HCT116 (cell line): ENCODE data around the gene EVI5L. TPM values are rescaled to one million over a fixed set of nuclear protein-coding genes. Genes with fewer than 3 reads are reported as not detected.

Experiments used
- ATAC-seq: fragments of 200-7000 bp; cut with Tn5 transposase; 2 replicates; pipeline ENCODE4 v1.9.1; 2020; ENCODE audit warnings: mild to moderate bottlenecking, moderate library complexity
- BruUV-seq: library from RNA; stranded (reverse); fragments of 400-500 nt; replicated peaks from 2 replicates; lab custom pipeline; 2021; lab: Mats Ljungman, UMichigan
- CTCF ChIA-PET: fragments of 300-600 bp; sonication (Branson Sonifier 250); formaldehyde crosslinking; loops from one replicate; lab custom pipeline; 2021; ENCODE audit warnings: antibody characterized with exemption; lab: Charles Lee
- POLR2A ChIA-PET: fragments of 300-600, 350-600 bp; sonication (Branson Sonifier 250); formaldehyde crosslinking; loops from one replicate; lab custom pipeline; 2021; ENCODE audit warnings: antibody characterized with exemption; lab: Charles Lee
- RAD21 ChIA-PET, 2 experiments: fragments of 300-600 bp; sonication (Branson Sonifier 250); formaldehyde crosslinking; loops; one replicate each; lab custom pipeline; 2023; ENCODE audit warnings: low total read pairs in 2 of 2; ENCODE audit not compliant: uncharacterized antibody in 2 of 2, unreplicated experiment in 2 of 2, low non-redundant PET in 1 of 2; lab: Charles Lee
- DNase-seq: peaks from one replicate; pipeline ENCODE4 v3.0.0-alpha.2; 2010; ENCODE audit warnings: low read depth, low spot score
- H2AFZ ChIP-seq: fragments of 200-600 bp; shearing (Covaris generic), sonication (generic); 2 replicates; pipeline ENCODE4 v1.6.1; 2017; ENCODE audit warnings: low read depth, mixed run types, mixed read lengths, antibody characterized with exemption, low read length; ENCODE audit not compliant: poor library complexity, severe bottlenecking
- H3K27ac ChIP-seq: 2 replicates; pipeline ENCODE4 v1.5.1; 2012; ENCODE audit warnings: low read depth, low read length
- H3K27me3 ChIP-seq: fragments of 200-600 bp; sonication (generic); 2 replicates; pipeline ENCODE4 v1.6.1; 2016; ENCODE audit warnings: mixed run types, low read length, mixed read lengths; ENCODE audit not compliant: insufficient read depth
- H3K36me3 ChIP-seq, 2 experiments: fragments of 200-500 bp in 1 of 2; fragments of 200-600 bp in 1 of 2; sonication (Bioruptor generic) in 1 of 2; sonication (generic) in 1 of 2; 2 replicates each; pipeline versions ENCODE4 v1.5.1 to v1.6.1; 2014 to 2016; ENCODE audit warnings: low read length in 2 of 2, inconsistent platforms in 1 of 2, mixed read lengths in 1 of 2, mixed run types in 1 of 2; ENCODE audit not compliant: insufficient read depth in 2 of 2, control insufficient read depth in 1 of 2
- H3K4me1 ChIP-seq, 2 experiments: fragments of 200-600 bp in 1 of 2; sonication (generic) in 1 of 2; 2 replicates each; pipeline versions ENCODE4 v1.5.1 to v1.6.1; 2012 to 2017; ENCODE audit warnings: low read length in 2 of 2, inconsistent platforms in 1 of 2, mild to moderate bottlenecking in 1 of 2, mixed read lengths in 1 of 2, mixed run types in 1 of 2, moderate library complexity in 1 of 2; ENCODE audit not compliant: insufficient read depth in 2 of 2, control insufficient read depth in 1 of 2
- H3K4me2 ChIP-seq: fragments of 200-600 bp; sonication (generic); 2 replicates; pipeline ENCODE4 v1.6.1; 2017; ENCODE audit warnings: mixed run types, low read length, mixed read lengths
- H3K4me3 ChIP-seq, 2 experiments: fragments of 200-600 bp in 1 of 2; sonication (generic) in 1 of 2; replicated peaks in 1 of 2; 2 replicates each; pipeline ENCODE4 v1.5.1; 2011 to 2016; ENCODE audit warnings: low read length in 2 of 2, control low read depth in 1 of 2, low read depth in 1 of 2, mild to moderate bottlenecking in 1 of 2, mixed read lengths in 1 of 2, mixed run types in 1 of 2
- H3K79me2 ChIP-seq: fragments of 200-600 bp; sonication (generic); 2 replicates; pipeline ENCODE4 v1.6.1; 2017; ENCODE audit warnings: mild to moderate bottlenecking, mixed run types, low read length, moderate library complexity, mixed read lengths; ENCODE audit not compliant: insufficient read depth
- H3K9ac ChIP-seq: fragments of 200-600 bp; sonication (generic); 2 replicates; pipeline ENCODE4 v1.6.1; 2016; ENCODE audit warnings: low read length, mixed read lengths
- H3K9me2 ChIP-seq: fragments of 200-600 bp; sonication (generic), shearing (Covaris generic); 2 replicates; pipeline ENCODE4 v1.6.1; 2017; ENCODE audit warnings: mixed run types, mild to moderate bottlenecking, moderate library complexity; ENCODE audit not compliant: insufficient read depth
- H3K9me3 ChIP-seq, 2 experiments: fragments of 200-500 bp in 1 of 2; fragments of 200-600 bp in 1 of 2; sonication (Bioruptor generic) in 1 of 2; sonication (generic) in 1 of 2; 2 replicates each; pipeline ENCODE4 v1.6.1; 2014 to 2017; ENCODE audit warnings: low read length in 2 of 2, mixed read lengths in 2 of 2, inconsistent platforms in 1 of 2, low read depth in 1 of 2, mild to moderate bottlenecking in 1 of 2, mixed run types in 1 of 2, moderate library complexity in 1 of 2; ENCODE audit not compliant: control insufficient read depth in 1 of 2, insufficient read depth in 1 of 2
- H4K20me1 ChIP-seq: fragments of 200-600 bp; sonication (generic), shearing (Covaris generic); 2 replicates; pipeline ENCODE4 v1.6.1; 2017; ENCODE audit warnings: mixed run types, mild to moderate bottlenecking, moderate library complexity; ENCODE audit not compliant: insufficient read depth
- EGR1 ChIP-seq: IDR thresholded peaks from 2 replicates; pipeline ENCODE4 v1.6.1; 2012; ENCODE audit warnings: low read depth
- EZH2phosphoT487 ChIP-seq: fragments of 200-600 bp; IDR thresholded peaks from 2 replicates; pipeline ENCODE4 v1.6.1; 2018; ENCODE audit warnings: antibody characterized with exemption, borderline replicate concordance
- YY1 ChIP-seq: IDR thresholded peaks from 2 replicates; pipeline ENCODE4 v1.6.1; 2011; ENCODE audit warnings: low read length, low read depth, moderate library complexity, mild to moderate bottlenecking; ENCODE audit not compliant: insufficient replicate concordance; ENCODE audit errors: extremely low read depth
- intact Hi-C: fragments of 100-400 bp; cut with micrococcal nuclease; formaldehyde crosslinking; loops from 2 replicates; pipeline ENCODE4 v1.10.0; 2022
- total RNA-seq: library from RNA; stranded (reverse); gene quantifications from one replicate; pipeline ENCODE4 v1.2.1, GENCODE V29; 2021; ENCODE audit not compliant: unreplicated experiment
- TF ChIP-seq, protein P1 (sequence below), 3 experiments: fragments of 200-600 bp in 1 of 3; sonication (generic) in 1 of 3; IDR thresholded peaks in 2 of 3; conservative IDR thresholded peaks in 1 of 3; 2 replicates each; pipeline ENCODE4 v1.5.1; 2012 to 2017; ENCODE audit warnings: low read depth in 2 of 3, low read length in 2 of 3, antibody characterized with exemption in 1 of 3, borderline replicate concordance in 1 of 3, control low read depth in 1 of 3, mild to moderate bottlenecking in 1 of 3, mixed read lengths in 1 of 3, mixed run types in 1 of 3, moderate library complexity in 1 of 3; ENCODE audit not compliant: insufficient read depth in 1 of 3
- TF ChIP-seq, protein P2 (sequence below): IDR thresholded peaks from 2 replicates; pipeline ENCODE4 v1.6.1; 2012

The EVI5L gene
- total RNA-seq, 1 experiment from 2014 or later = 15.0 TPM

- TF ChIP-seq, protein P1, sequence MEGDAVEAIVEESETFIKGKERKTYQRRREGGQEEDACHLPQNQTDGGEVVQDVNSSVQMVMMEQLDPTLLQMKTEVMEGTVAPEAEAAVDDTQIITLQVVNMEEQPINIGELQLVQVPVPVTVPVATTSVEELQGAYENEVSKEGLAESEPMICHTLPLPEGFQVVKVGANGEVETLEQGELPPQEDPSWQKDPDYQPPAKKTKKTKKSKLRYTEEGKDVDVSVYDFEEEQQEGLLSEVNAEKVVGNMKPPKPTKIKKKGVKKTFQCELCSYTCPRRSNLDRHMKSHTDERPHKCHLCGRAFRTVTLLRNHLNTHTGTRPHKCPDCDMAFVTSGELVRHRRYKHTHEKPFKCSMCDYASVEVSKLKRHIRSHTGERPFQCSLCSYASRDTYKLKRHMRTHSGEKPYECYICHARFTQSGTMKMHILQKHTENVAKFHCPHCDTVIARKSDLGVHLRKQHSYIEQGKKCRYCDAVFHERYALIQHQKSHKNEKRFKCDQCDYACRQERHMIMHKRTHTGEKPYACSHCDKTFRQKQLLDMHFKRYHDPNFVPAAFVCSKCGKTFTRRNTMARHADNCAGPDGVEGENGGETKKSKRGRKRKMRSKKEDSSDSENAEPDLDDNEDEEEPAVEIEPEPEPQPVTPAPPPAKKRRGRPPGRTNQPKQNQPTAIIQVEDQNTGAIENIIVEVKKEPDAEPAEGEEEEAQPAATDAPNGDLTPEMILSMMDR (IDR thresholded peaks at IDR 0.05 in 2 of 3, conservative IDR thresholded peaks at IDR 0.05 in 1 of 3; ENCODE audit: borderline replicate concordance in 1 of 3, insufficient read depth in 1 of 3, low read depth in 2 of 3, low read length in 2 of 3) = 0 out of 6 replicates have a peak, but pooled peaks of 1 of the 3 experiments have one; percentile 11
- no peak for TF ChIP-seq YY1
- no peak for TF ChIP-seq EZH2phosphoT487
- TF ChIP-seq, protein P2, sequence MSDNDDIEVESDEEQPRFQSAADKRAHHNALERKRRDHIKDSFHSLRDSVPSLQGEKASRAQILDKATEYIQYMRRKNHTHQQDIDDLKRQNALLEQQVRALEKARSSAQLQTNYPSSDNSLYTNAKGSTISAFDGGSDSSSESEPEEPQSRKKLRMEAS = no peak
- no peak for TF ChIP-seq EGR1
- BruUV-seq = no TSS peak
- ChIA-PET POLR2A (interaction anchor here (1.2 kb wide), 1 partner anchor 12 kb away, joined by 7 read pairs; the partner anchor contains the start of gene SNAPC2), RAD21 (no interaction called here), CTCF (no interaction called here)
- no peak for ATAC-seq
- Histone ChIP-seq H3K4me2 (no peak overlapping the region), H3K27ac (no peak overlapping the region), H3K79me2 (peaks cover 54% of the 10 kb centered on the region), H3K9me2 (no peaks in the 10 kb centered on the region), H4K20me1 (no peaks in the 10 kb centered on the region), H3K4me1 (peaks cover 3 to 14% of the 10 kb centered on the region in 2 experiments; a peak in 2 of 4 replicates), H3K9me3 (no peaks in the 10 kb centered on the region), H2AFZ (no peak overlapping the region), H3K9ac (no peak overlapping the region), H3K27me3 (no peaks in the 10 kb centered on the region), H3K36me3 (peaks cover 5 to 6% of the 10 kb centered on the region in 2 experiments; a peak in 3 of 4 replicates), H3K4me3 (no peak overlapping the region)
- DNase-seq = no peak
- intact Hi-C loops = no loop called here
These were observed 78.9 kb downstream of the EVI5L start for GRCh38 chr19:7908742-7909461.
